PC-9 (cell line): Measurements from ENCODE around the gene CEACAM21.

Experiments
- EZH2 ChIP-seq: fragments of 200-600 bp; sonication (generic); IDR thresholded peaks from 2 replicates; pipeline ENCODE4 v1.8.0; 2017; ENCODE audit warnings: antibody characterized with exemption, low read depth
- TF ChIP-seq, protein P1 (sequence below): fragments of 200-600 bp; sonication (generic); conservative IDR thresholded peaks from 2 replicates; pipeline ENCODE4 v1.6.1; 2017; ENCODE audit warnings: mixed run types, antibody characterized with exemption, mild to moderate bottlenecking, moderate library complexity

GRCh38 chr19:41626877-41627276, 50.9 kb downstream of the CEACAM21 start, which contains the start of gene CEACAM4:
- TF ChIP-seq, protein P1, sequence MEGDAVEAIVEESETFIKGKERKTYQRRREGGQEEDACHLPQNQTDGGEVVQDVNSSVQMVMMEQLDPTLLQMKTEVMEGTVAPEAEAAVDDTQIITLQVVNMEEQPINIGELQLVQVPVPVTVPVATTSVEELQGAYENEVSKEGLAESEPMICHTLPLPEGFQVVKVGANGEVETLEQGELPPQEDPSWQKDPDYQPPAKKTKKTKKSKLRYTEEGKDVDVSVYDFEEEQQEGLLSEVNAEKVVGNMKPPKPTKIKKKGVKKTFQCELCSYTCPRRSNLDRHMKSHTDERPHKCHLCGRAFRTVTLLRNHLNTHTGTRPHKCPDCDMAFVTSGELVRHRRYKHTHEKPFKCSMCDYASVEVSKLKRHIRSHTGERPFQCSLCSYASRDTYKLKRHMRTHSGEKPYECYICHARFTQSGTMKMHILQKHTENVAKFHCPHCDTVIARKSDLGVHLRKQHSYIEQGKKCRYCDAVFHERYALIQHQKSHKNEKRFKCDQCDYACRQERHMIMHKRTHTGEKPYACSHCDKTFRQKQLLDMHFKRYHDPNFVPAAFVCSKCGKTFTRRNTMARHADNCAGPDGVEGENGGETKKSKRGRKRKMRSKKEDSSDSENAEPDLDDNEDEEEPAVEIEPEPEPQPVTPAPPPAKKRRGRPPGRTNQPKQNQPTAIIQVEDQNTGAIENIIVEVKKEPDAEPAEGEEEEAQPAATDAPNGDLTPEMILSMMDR: no peak
- no peak for TF ChIP-seq EZH2
